Mesenchymal stem cell (in vitro differentiated cells and primary cell): ENCODE measurements around the gene TMEM37.

ENCODE experiments used
- DNase-seq: peaks from one replicate; pipeline ENCODE4 v3.0.0-alpha.2; 2013
- H2AFZ ChIP-seq: one replicate; pipeline ENCODE4 v1.6.1; 2013; ENCODE audit warnings: low read depth, mild to moderate bottlenecking, control low read depth, inconsistent platforms, low read length, moderate library complexity
- H2AK5ac ChIP-seq: 2 replicates; pipeline ENCODE4 v1.6.1; 2013; ENCODE audit warnings: low read length, moderate library complexity, mild to moderate bottlenecking, inconsistent platforms; ENCODE audit not compliant: severe bottlenecking
- H2BK120ac ChIP-seq: one replicate; pipeline ENCODE4 v1.6.1; 2013; ENCODE audit warnings: low read depth, mild to moderate bottlenecking, inconsistent platforms, low read length, moderate library complexity
- H2BK12ac ChIP-seq, 2 experiments: one replicate each; pipeline ENCODE4 v1.6.1; 2013; ENCODE audit warnings: inconsistent platforms in 2 of 2, low read length in 2 of 2, mild to moderate bottlenecking in 2 of 2, moderate library complexity in 2 of 2, control low read depth in 1 of 2
- H2BK15ac ChIP-seq: one replicate; pipeline ENCODE4 v1.6.1; 2013; ENCODE audit warnings: mild to moderate bottlenecking, low read depth, inconsistent platforms; ENCODE audit not compliant: poor library complexity, severe bottlenecking
- H2BK5ac ChIP-seq: 2 replicates; pipeline ENCODE4 v1.6.1; 2013; ENCODE audit warnings: low read depth, mild to moderate bottlenecking, low read length, control low read depth, inconsistent platforms; ENCODE audit not compliant: poor library complexity, severe bottlenecking
- H3K14ac ChIP-seq, 2 experiments: one replicate each; pipeline ENCODE4 v1.6.1; 2013; ENCODE audit warnings: inconsistent platforms in 2 of 2, low read length in 2 of 2, control low read depth in 1 of 2, mild to moderate bottlenecking in 1 of 2, moderate library complexity in 1 of 2
- H3K18ac ChIP-seq, 2 experiments: one replicate each; pipeline ENCODE4 v1.6.1; 2013; ENCODE audit warnings: inconsistent platforms in 2 of 2, low read length in 2 of 2, control low read depth in 1 of 2, low read depth in 1 of 2, mild to moderate bottlenecking in 1 of 2
- H3K23ac ChIP-seq, 2 experiments: one replicate each; pipeline ENCODE4 v1.6.1; 2013; ENCODE audit warnings: inconsistent platforms in 2 of 2, low read length in 2 of 2, mild to moderate bottlenecking in 2 of 2, moderate library complexity in 2 of 2, control low read depth in 1 of 2
- H3K27ac ChIP-seq: 2 replicates; pipeline ENCODE4 v1.5.1; 2013; ENCODE audit warnings: mild to moderate bottlenecking, moderate library complexity, low read length, control low read depth, inconsistent platforms; ENCODE audit not compliant: poor library complexity, severe bottlenecking
- H3K27me3 ChIP-seq, 2 experiments: 2 replicates each; pipeline versions ENCODE4 v1.6.1 to v1.7.0; 2013; ENCODE audit warnings: low read length in 2 of 2, mild to moderate bottlenecking in 2 of 2, moderate library complexity in 2 of 2, control low read depth in 1 of 2, inconsistent platforms in 1 of 2; ENCODE audit not compliant: control insufficient read depth in 1 of 2, insufficient read depth in 1 of 2
- H3K36me3 ChIP-seq, 2 experiments: 2 replicates each; pipeline versions ENCODE4 v1.6.1 to v1.7.0; 2013; ENCODE audit warnings: low read length in 2 of 2, control low read depth in 1 of 2, inconsistent platforms in 1 of 2, low read depth in 1 of 2, mild to moderate bottlenecking in 1 of 2; ENCODE audit not compliant: insufficient read depth in 2 of 2, control insufficient read depth in 1 of 2
- H3K4ac ChIP-seq, 2 experiments: one replicate each; pipeline ENCODE4 v1.6.1; 2013; ENCODE audit warnings: inconsistent platforms in 2 of 2, low read length in 2 of 2, mild to moderate bottlenecking in 2 of 2, moderate library complexity in 2 of 2, control low read depth in 1 of 2, low read depth in 1 of 2
- H3K4me1 ChIP-seq: 2 replicates; pipeline ENCODE4 v1.6.1; 2013; ENCODE audit warnings: low read depth, low read length, control low read depth; ENCODE audit not compliant: control insufficient read depth, insufficient read depth
- H3K4me2 ChIP-seq: 2 replicates; pipeline ENCODE4 v1.6.1; 2013; ENCODE audit warnings: low read length, mild to moderate bottlenecking, inconsistent platforms; ENCODE audit not compliant: poor library complexity, severe bottlenecking
- H3K4me3 ChIP-seq, 2 experiments: 2 replicates each; pipeline versions ENCODE4 v1.5.1 to v1.7.0; 2013; ENCODE audit warnings: low read length in 2 of 2, mild to moderate bottlenecking in 2 of 2, control low read depth in 1 of 2, low read depth in 1 of 2; ENCODE audit not compliant: insufficient read depth in 1 of 2
- H3K79me1 ChIP-seq: replicated peaks from 2 replicates; pipeline ENCODE4 v1.6.1; 2013; ENCODE audit warnings: mild to moderate bottlenecking, control low read depth, low read length, inconsistent platforms; ENCODE audit not compliant: poor library complexity, severe bottlenecking
- H3K9ac ChIP-seq: 2 replicates; pipeline ENCODE4 v1.7.0; 2013; ENCODE audit warnings: mild to moderate bottlenecking, low read length, moderate library complexity
- H3K9me3 ChIP-seq: 2 replicates; pipeline ENCODE4 v1.7.0; 2013; ENCODE audit warnings: mild to moderate bottlenecking, low read length; ENCODE audit not compliant: control insufficient read depth
- H4K8ac ChIP-seq: one replicate; pipeline ENCODE4 v1.6.1; 2013; ENCODE audit warnings: inconsistent platforms, mild to moderate bottlenecking, low read length, moderate library complexity
- H4K91ac ChIP-seq: one replicate; pipeline ENCODE4 v1.6.1; 2013; ENCODE audit warnings: mild to moderate bottlenecking, low read length, inconsistent platforms
- WGBS: methylation state at CpG from one replicate; pipeline ENCODE4 v1.1.7; 2013; ENCODE audit warnings: mixed read lengths; 5-methylcytosine and 5-hydroxymethylcytosine counted together

Gene TMEM37

GRCh38 chr2:119407430-119408220 is 24.0 kb upstream of the TMEM37 start:
- H2BK5ac ChIP-seq: no peak overlapping the region
- H3K9ac ChIP-seq: no peak overlapping the region
- no peaks in the 10 kb centered on the region for H3K79me1 ChIP-seq
- no peak overlapping the region for H3K4me2 ChIP-seq
- H3K4me1 ChIP-seq: peaks cover 5% of the 10 kb centered on the region
- no peak overlapping the region for H3K4ac ChIP-seq
- no peaks in the 10 kb centered on the region for H3K9me3 ChIP-seq
- 85% methylated on average over 6 of the region's 7 CpGs for WGBS
- H3K27me3 ChIP-seq: peaks cover 20 to 23% of the 10 kb centered on the region in 2 experiments
- no peak overlapping the region for H2BK15ac ChIP-seq
- H2AK5ac ChIP-seq: peak overlapping the region; percentile 13
- no peak overlapping the region for H3K4me3 ChIP-seq
- H2BK120ac ChIP-seq: no peak overlapping the region
- H2BK12ac ChIP-seq: no peak overlapping the region
- H4K91ac ChIP-seq: no peak overlapping the region
- H3K27ac ChIP-seq: no peak overlapping the region
- H3K14ac ChIP-seq: no peak overlapping the region
- peak; percentile 67 for DNase-seq
- no peaks in the 10 kb centered on the region for H3K36me3 ChIP-seq
- no peak overlapping the region for H3K23ac ChIP-seq
- no peak overlapping the region for H4K8ac ChIP-seq
- no peak overlapping the region for H3K18ac ChIP-seq
- H2AFZ ChIP-seq: no peak overlapping the region

- Histone ChIP-seq H3K9me3 (no peaks in the 10 kb centered on the region), H4K8ac (no peak overlapping the region), H3K36me3 (no peaks in the 10 kb centered on the region), H3K79me1 (no peaks in the 10 kb centered on the region), H3K14ac (no peak overlapping the region), H3K27ac (no peak overlapping the region), H2AFZ (no peak overlapping the region), H3K4ac (no peak overlapping the region), H2BK5ac (no peak overlapping the region), H3K4me2 (no peak overlapping the region), H3K18ac (no peak overlapping the region), H3K4me3 (no peak overlapping the region), H3K27me3 (peaks cover 20 to 21% of the 10 kb centered on the region in 2 experiments), H3K4me1 (peaks cover 5% of the 10 kb centered on the region), H2BK120ac (no peak overlapping the region), H3K23ac (no peak overlapping the region), H3K9ac (no peak overlapping the region), H2AK5ac (no peak overlapping the region), H2BK12ac (no peak overlapping the region), H4K91ac (no peak overlapping the region), H2BK15ac (no peak overlapping the region)
- DNase-seq: no peak
- 32% methylated on average over 5 of the region's 5 CpGs for WGBS
These were observed 23.4 kb upstream of the TMEM37 start for GRCh38 chr2:119408221-119408619.

GRCh38 chr2:119409506-119409905 is 22.1 kb upstream of the TMEM37 start:
- WGBS: 88% methylated on average over 3 of the region's 4 CpGs
- DNase-seq: no peak
- H2AFZ ChIP-seq: no peak overlapping the region
- H4K91ac ChIP-seq: no peak overlapping the region
- no peak overlapping the region for H3K4ac ChIP-seq
- H2BK15ac ChIP-seq: no peak overlapping the region
- H3K4me2 ChIP-seq: no peak overlapping the region
- H3K27me3 ChIP-seq: peaks cover 9 to 12% of the 10 kb centered on the region in 2 experiments
- H3K4me1 ChIP-seq: peaks cover 5% of the 10 kb centered on the region
- no peaks in the 10 kb centered on the region for H3K9me3 ChIP-seq
- no peak overlapping the region for H3K4me3 ChIP-seq
- H3K27ac ChIP-seq: no peak overlapping the region
- H3K36me3 ChIP-seq: no peaks in the 10 kb centered on the region
- no peak overlapping the region for H2BK12ac ChIP-seq
- no peak overlapping the region for H4K8ac ChIP-seq
- H3K79me1 ChIP-seq: no peaks in the 10 kb centered on the region
- H3K23ac ChIP-seq: no peak overlapping the region
- no peak overlapping the region for H3K18ac ChIP-seq
- H2BK120ac ChIP-seq: no peak overlapping the region
- no peak overlapping the region for H2BK5ac ChIP-seq
- H3K9ac ChIP-seq: no peak overlapping the region
- no peak overlapping the region for H3K14ac ChIP-seq
- H2AK5ac ChIP-seq: no peak overlapping the region

GRCh38 chr2:119414894-119415293 is 16.8 kb upstream of the TMEM37 start:
- H3K4me2 ChIP-seq: no peak overlapping the region
- no peaks in the 10 kb centered on the region for H3K79me1 ChIP-seq
- no peak overlapping the region for H2BK15ac ChIP-seq
- no peak overlapping the region for H3K9ac ChIP-seq
- peaks cover 0 to 4% of the 10 kb centered on the region in 2 experiments for H3K27me3 ChIP-seq
- H2BK12ac ChIP-seq: no peak overlapping the region
- no peak overlapping the region for H4K8ac ChIP-seq
- H3K23ac ChIP-seq: no peak overlapping the region
- H2AFZ ChIP-seq: no peak overlapping the region
- H2AK5ac ChIP-seq: no peak overlapping the region
- no peaks in the 10 kb centered on the region for H3K36me3 ChIP-seq
- no peak overlapping the region for H3K27ac ChIP-seq
- no peak overlapping the region for H3K4ac ChIP-seq
- H4K91ac ChIP-seq: no peak overlapping the region
- H3K9me3 ChIP-seq: peaks cover 4% of the 10 kb centered on the region
- H3K18ac ChIP-seq: no peak overlapping the region
- H3K14ac ChIP-seq: no peak overlapping the region
- WGBS: 93% methylated on average over 3 of the region's 3 CpGs
- no peak for DNase-seq
- H2BK5ac ChIP-seq: no peak overlapping the region
- no peak overlapping the region for H3K4me3 ChIP-seq
- no peak overlapping the region for H2BK120ac ChIP-seq
- H3K4me1 ChIP-seq: no peaks in the 10 kb centered on the region
